ENCODE measurements around the gene TFDP1. TPM values are rescaled to one million over a fixed set of nuclear protein-coding genes. Genes with fewer than 3 reads are reported as not detected.

The TFDP1 gene
- total RNA-seq, 4 donors from 2014 or later: 55.7 to 82.1 (median 59.5) TPM

GRCh38 chr13:113545931-113546516, 38.5 kb upstream of the TFDP1 start:
- Histone ChIP-seq H3K36me3 (peaks cover 0 to 46% (median 2%) of the 10 kb centered on the region in 3 donors), H3K27me3 (no peaks in the 10 kb centered on the region), H3K27ac (peak overlapping the region in 3 of 4 donors; percentile 49 to 71 (median 59)), H3K4me3 (peak overlapping the region in 1 of 4 donors; percentile 5), H3K4me1 (peaks cover 6 to 41% (median 6%) of the 10 kb centered on the region in 3 donors), H3K9me3 (no peaks in the 10 kb centered on the region)
- no peak for DNase-seq
- WGBS, 2 donors: 78 to 87% methylated on average over 10 to 16 of the region's 22 CpGs
- intact Hi-C loops (cut with DNase I): no loop called here
- TF ChIP-seq CTCF (IDR thresholded peaks at IDR 0.05) (no peak), POLR2A (IDR thresholded peaks at IDR 0.05) (no peak)

GRCh38 chr13:113546571-113547237, 37.8 kb upstream of the TFDP1 start:
- 63 to 79% methylated on average over 6 to 8 of the region's 19 CpGs for WGBS, 2 donors
- H3K4me1 ChIP-seq: peaks cover 6 to 41% (median 6%) of the 10 kb centered on the region in 3 donors
- intact Hi-C loops (cut with DNase I): no loop called here
- H3K36me3 ChIP-seq: peaks cover 0 to 48% (median 9%) of the 10 kb centered on the region in 3 donors
- no peak for DNase-seq
- H3K27me3 ChIP-seq: no peaks in the 10 kb centered on the region
- H3K4me3 ChIP-seq: no peak overlapping the region
- TF ChIP-seq CTCF (IDR thresholded peaks at IDR 0.05) (no peak), POLR2A (IDR thresholded peaks at IDR 0.05) (no peak)
- H3K27ac ChIP-seq: peak overlapping the region in 3 of 4 donors; percentile 49 to 71 (median 59)
- no peaks in the 10 kb centered on the region for H3K9me3 ChIP-seq

- Histone ChIP-seq H3K27ac (peak overlapping the region in 2 of 4 donors; percentile 49 to 59), H3K4me1 (peaks cover 6 to 41% (median 6%) of the 10 kb centered on the region in 3 donors), H3K27me3 (no peaks in the 10 kb centered on the region), H3K36me3 (peaks cover 0 to 52% (median 10%) of the 10 kb centered on the region in 3 donors), H3K4me3 (no peak overlapping the region), H3K9me3 (no peaks in the 10 kb centered on the region)
- DNase-seq: no peak
- intact Hi-C loops (cut with DNase I): no loop called here
- TF ChIP-seq CTCF (IDR thresholded peaks at IDR 0.05): no peak
- TF ChIP-seq POLR2A (IDR thresholded peaks at IDR 0.05): no peak
- 62 to 84% methylated on average over 9 to 25 of the region's 27 CpGs for WGBS, 2 donors
Measured at GRCh38 chr13:113547238-113547971, 37.1 kb upstream of the TFDP1 start.

- 91 to 95% methylated on average over 5 to 7 of the region's 32 CpGs for WGBS, 2 donors
- peaks cover 6 to 41% (median 6%) of the 10 kb centered on the region in 3 donors for H3K4me1 ChIP-seq
- DNase-seq: no peak
- no peaks in the 10 kb centered on the region for H3K9me3 ChIP-seq
- no peaks in the 10 kb centered on the region for H3K27me3 ChIP-seq
- H3K4me3 ChIP-seq: no peak overlapping the region
- intact Hi-C loops (cut with DNase I): no loop called here
- peak overlapping the region in 2 of 4 donors; percentile 23 to 59 for H3K27ac ChIP-seq
- H3K36me3 ChIP-seq: peaks cover 0 to 55% (median 10%) of the 10 kb centered on the region in 3 donors
- no peak for TF ChIP-seq POLR2A (IDR thresholded peaks at IDR 0.05)
- TF ChIP-seq CTCF (IDR thresholded peaks at IDR 0.05): no peak
Measured at GRCh38 chr13:113548171-113548641, 36.3 kb upstream of the TFDP1 start.
